ENCODE data around the gene MGLL.

- no peak for TF ChIP-seq EZH2 (IDR thresholded peaks at IDR 0.05; ENCODE audit: insufficient read depth, poor library complexity, severe bottlenecking)
- no peak for TF ChIP-seq EZH2phosphoT487 (IDR thresholded peaks at IDR 0.05; ENCODE audit: insufficient read depth, low read depth)
Observed at GRCh38 chr3:127738192-127738840, 84.0 kb downstream of the MGLL start.
